Right lobe of liver (tissue), 4 donors: ENCODE results near the gene HSPB3.

Source experiments
- CTCF ChIP-seq, 4 donors: fragments of 200-600 bp in 3 of 4; fragments of 450-650 bp in 1 of 4; IDR thresholded peaks; one replicate each; pipeline versions ENCODE4 v1.5.1 to v1.8.0; 2016 to 2022; ENCODE audit warnings: antibody characterized with exemption in 4 of 4, mild to moderate bottlenecking in 2 of 4
- POLR2A ChIP-seq: fragments of 450-650 bp; IDR thresholded peaks from one replicate; pipeline ENCODE4 v1.6.1; 2017; ENCODE audit warnings: antibody characterized with exemption, mild to moderate bottlenecking
- donor health status: DM: no; HTN: no; CAD: no.
- donor health status: DM: no; HTN: no; CAD: no.
- donor health status: DM: no; HTN: yes; CAD: no.

GRCh38 chr5:54412913-54413312, 42.6 kb upstream of the HSPB3 start:
- TF ChIP-seq CTCF (IDR thresholded peaks at IDR 0.05) (no peak), POLR2A (no peak)
